HepG2 (cell line): ENCODE results near the gene NUAK2. TPM values are rescaled to one million over a fixed set of nuclear protein-coding genes. Genes with fewer than 3 reads are reported as not detected.

Source experiments
- AKAP8 ChIP-seq: sonication (generic); formaldehyde crosslinking; IDR thresholded peaks from 2 replicates; pipeline ENCODE4 v1.5.1; 2020; ENCODE audit warnings: mild to moderate bottlenecking, missing genetic modification reagents
- BCL6 ChIP-seq: IDR thresholded peaks from 2 replicates; pipeline ENCODE4 v1.6.1; 2016; ENCODE audit warnings: missing genetic modification reagents, missing compliant biosample characterization
- DNMT1 ChIP-seq: sonication (generic); formaldehyde crosslinking; IDR thresholded peaks from 2 replicates; pipeline ENCODE4 v1.5.1; 2020; ENCODE audit warnings: mild to moderate bottlenecking, missing genetic modification reagents
- EED ChIP-seq: sonication (generic); formaldehyde crosslinking; IDR thresholded peaks from 2 replicates; pipeline ENCODE4 v1.5.0; 2020; ENCODE audit warnings: mild to moderate bottlenecking, missing genetic modification reagents
- FOSL2 ChIP-seq: sonication (generic); formaldehyde crosslinking; IDR thresholded peaks from 2 replicates; pipeline ENCODE4 v1.4.0; 2020; ENCODE audit warnings: missing genetic modification reagents
- KDM3A ChIP-seq: IDR thresholded peaks from 2 replicates; pipeline ENCODE4 v1.6.1; 2018; ENCODE audit warnings: low read depth, missing compliant biosample characterization
- MAFF ChIP-seq: IDR thresholded peaks from 2 replicates; pipeline ENCODE4 v1.6.1; 2011; ENCODE audit warnings: low read depth, low read length, improper control_type of control experiment
- REXO4 ChIP-seq: sonication (generic); formaldehyde crosslinking; IDR thresholded peaks from 2 replicates; pipeline ENCODE4 v1.8.0; 2022; ENCODE audit warnings: missing genetic modification reagents, mild to moderate bottlenecking, borderline replicate concordance
- RFX3 ChIP-seq: IDR thresholded peaks from 2 replicates; pipeline ENCODE4 v1.6.1; 2016; ENCODE audit warnings: missing biosample characterization, missing genetic modification reagents
- SIN3B ChIP-seq: fragments of 150-350 bp; IDR thresholded peaks from 2 replicates; pipeline ENCODE4 v1.6.1; 2014; ENCODE audit warnings: low read length
- SPEN ChIP-seq: sonication (generic); formaldehyde crosslinking; IDR thresholded peaks from 2 replicates; pipeline ENCODE4 v1.5.1; 2020; ENCODE audit warnings: low read depth, mild to moderate bottlenecking, missing genetic modification reagents
- U2AF2 ChIP-seq: fragments of 200-400 bp; formaldehyde crosslinking; IDR thresholded peaks from 2 replicates; pipeline ENCODE4 v1.6.1; 2017; ENCODE audit warnings: low read depth, mild to moderate bottlenecking, low read length
- ZIK1 ChIP-seq: sonication (generic); formaldehyde crosslinking; IDR thresholded peaks from 2 replicates; pipeline ENCODE4 v1.5.0; 2020; ENCODE audit warnings: mild to moderate bottlenecking, low read depth, missing genetic modification reagents, borderline replicate concordance
- ZMYM4 ChIP-seq: sonication (generic); formaldehyde crosslinking; IDR thresholded peaks from 2 replicates; pipeline ENCODE4 v1.8.1; 2023; ENCODE audit warnings: mild to moderate bottlenecking, missing genetic modification reagents
- ZNF207 ChIP-seq: fragments of 450-650 bp; IDR thresholded peaks from 2 replicates; pipeline ENCODE4 v1.6.1; 2016; ENCODE audit warnings: antibody characterized with exemption, borderline replicate concordance
- ZNF513 ChIP-seq: sonication (generic); formaldehyde crosslinking; conservative IDR thresholded peaks from 2 replicates; pipeline ENCODE4 v1.5.0; 2020; ENCODE audit warnings: missing genetic modification reagents
- ZNF557 ChIP-seq: sonication (generic); formaldehyde crosslinking; IDR thresholded peaks from 2 replicates; pipeline ENCODE4 v1.4.0; 2020; ENCODE audit warnings: missing genetic modification reagents
- ZNF879 ChIP-seq: sonication (generic); formaldehyde crosslinking; IDR thresholded peaks from 2 replicates; pipeline ENCODE4 v1.8.1; 2023; ENCODE audit warnings: missing genetic modification reagents
- ZSCAN22 ChIP-seq: sonication (generic); formaldehyde crosslinking; IDR thresholded peaks from 2 replicates; pipeline ENCODE4 v1.4.0; 2020; ENCODE audit warnings: mild to moderate bottlenecking, missing genetic modification reagents
- polyA plus RNA-seq, 8 experiments: library from polyadenylated mRNA; depleted of rRNA in 3 of 8; stranded (reverse) in 7 of 8; unstranded in 1 of 8; fragments of >200 nt; fragmentation: Illumina TruSeq in 4 of 8; extraction: Trizol in 4 of 8; gene quantifications; 2 replicates each; pipeline versions ENCODE4 v1.2.1 to v1.2.3, GENCODE V29; 2011 to 2016; ENCODE audit warnings: low read depth in 4 of 8, missing spikeins in 1 of 8, mixed read lengths in 1 of 8; ENCODE audit not compliant: insufficient read depth in 1 of 8
- total RNA-seq, 5 experiments: library from RNA; depleted of rRNA; stranded (reverse); fragments of >200 nt; fragmentation: Illumina TruSeq; extraction: Trizol; gene quantifications; 2 replicates each; pipeline ENCODE4 v1.2.3, GENCODE V29; 2016; ENCODE audit warnings: low read depth in 1 of 5
- TF ChIP-seq, protein P1 (sequence below): sonication (generic); formaldehyde crosslinking; IDR thresholded peaks from 2 replicates; pipeline ENCODE4 v1.8.1; 2023; ENCODE audit warnings: missing genetic modification reagents, mild to moderate bottlenecking, borderline replicate concordance
- TF ChIP-seq, protein P2 (sequence below): sonication (generic); formaldehyde crosslinking; IDR thresholded peaks from 2 replicates; pipeline ENCODE4 v1.5.0; 2020; ENCODE audit warnings: mild to moderate bottlenecking, missing genetic modification reagents, borderline replicate concordance
- TF ChIP-seq, protein P3 (sequence below): sonication (generic); formaldehyde crosslinking; IDR thresholded peaks from 2 replicates; pipeline ENCODE4 v1.4.0; 2020; ENCODE audit warnings: missing genetic modification reagents, borderline replicate concordance

Gene NUAK2
- total and polyA plus RNA-seq, 2 of the 13 experiments (the other 11 are each of a cell fraction or from before 2014, with no cell fraction given), result 0.75 to 1.1 TPM

DNA sequence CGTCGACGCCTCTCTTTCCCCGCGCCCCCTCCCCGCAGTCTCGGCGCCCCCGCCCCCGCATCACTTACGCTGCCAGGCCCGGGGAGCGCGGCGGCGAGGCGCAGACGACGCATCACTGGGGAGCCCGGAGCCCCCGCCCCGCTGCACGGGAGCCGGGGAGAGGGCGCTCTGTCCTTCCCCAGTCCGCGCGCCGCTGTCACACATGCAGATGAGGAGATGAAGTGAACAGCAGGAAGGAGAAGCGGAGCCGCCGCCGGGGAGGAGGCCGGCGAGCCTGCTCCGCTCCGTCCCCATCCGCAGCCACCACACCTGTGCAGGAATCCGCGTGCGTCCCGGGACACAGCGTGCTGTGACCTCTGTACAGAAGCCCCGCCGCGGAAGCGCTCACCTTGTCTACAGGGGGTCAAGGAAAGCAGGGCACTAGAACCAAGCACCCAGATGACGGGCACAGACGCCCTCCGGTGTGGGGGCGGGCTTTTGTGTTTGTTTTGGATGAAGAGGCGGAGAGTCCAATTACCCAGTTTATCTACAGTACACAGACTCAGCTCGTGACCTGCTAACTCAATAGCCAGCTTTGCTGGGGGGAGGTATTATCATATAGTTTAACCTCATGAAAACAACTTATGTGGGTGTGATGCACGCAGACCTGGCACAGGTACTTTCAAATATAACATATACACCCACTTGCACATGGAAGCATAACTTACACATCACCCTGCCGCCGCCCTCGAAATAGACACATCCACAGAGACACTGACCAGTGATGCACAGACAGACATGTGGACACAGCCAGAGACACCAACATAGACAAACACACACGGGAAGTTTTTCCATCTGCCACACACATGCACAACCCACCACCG, 22.8 kb upstream of the NUAK2 start (continued):
- TF ChIP-seq, protein P1, sequence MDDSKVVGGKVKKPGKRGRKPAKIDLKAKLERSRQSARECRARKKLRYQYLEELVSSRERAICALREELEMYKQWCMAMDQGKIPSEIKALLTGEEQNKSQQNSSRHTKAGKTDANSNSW (CRISPR knock-in tag), result no peak
- no peak for TF ChIP-seq KDM3A (CRISPR knock-in tag)
- no peak for TF ChIP-seq ZIK1 (CRISPR knock-in tag)
- TF ChIP-seq ZNF557 (CRISPR knock-in tag), result no peak
- TF ChIP-seq EED (CRISPR knock-in tag), result no peak
- peak; percentile 53 for TF ChIP-seq BCL6 (CRISPR knock-in tag)
- no peak for TF ChIP-seq RFX3 (CRISPR knock-in tag)
- no peak for TF ChIP-seq ZMYM4 (CRISPR knock-in tag)
- TF ChIP-seq, protein P2, sequence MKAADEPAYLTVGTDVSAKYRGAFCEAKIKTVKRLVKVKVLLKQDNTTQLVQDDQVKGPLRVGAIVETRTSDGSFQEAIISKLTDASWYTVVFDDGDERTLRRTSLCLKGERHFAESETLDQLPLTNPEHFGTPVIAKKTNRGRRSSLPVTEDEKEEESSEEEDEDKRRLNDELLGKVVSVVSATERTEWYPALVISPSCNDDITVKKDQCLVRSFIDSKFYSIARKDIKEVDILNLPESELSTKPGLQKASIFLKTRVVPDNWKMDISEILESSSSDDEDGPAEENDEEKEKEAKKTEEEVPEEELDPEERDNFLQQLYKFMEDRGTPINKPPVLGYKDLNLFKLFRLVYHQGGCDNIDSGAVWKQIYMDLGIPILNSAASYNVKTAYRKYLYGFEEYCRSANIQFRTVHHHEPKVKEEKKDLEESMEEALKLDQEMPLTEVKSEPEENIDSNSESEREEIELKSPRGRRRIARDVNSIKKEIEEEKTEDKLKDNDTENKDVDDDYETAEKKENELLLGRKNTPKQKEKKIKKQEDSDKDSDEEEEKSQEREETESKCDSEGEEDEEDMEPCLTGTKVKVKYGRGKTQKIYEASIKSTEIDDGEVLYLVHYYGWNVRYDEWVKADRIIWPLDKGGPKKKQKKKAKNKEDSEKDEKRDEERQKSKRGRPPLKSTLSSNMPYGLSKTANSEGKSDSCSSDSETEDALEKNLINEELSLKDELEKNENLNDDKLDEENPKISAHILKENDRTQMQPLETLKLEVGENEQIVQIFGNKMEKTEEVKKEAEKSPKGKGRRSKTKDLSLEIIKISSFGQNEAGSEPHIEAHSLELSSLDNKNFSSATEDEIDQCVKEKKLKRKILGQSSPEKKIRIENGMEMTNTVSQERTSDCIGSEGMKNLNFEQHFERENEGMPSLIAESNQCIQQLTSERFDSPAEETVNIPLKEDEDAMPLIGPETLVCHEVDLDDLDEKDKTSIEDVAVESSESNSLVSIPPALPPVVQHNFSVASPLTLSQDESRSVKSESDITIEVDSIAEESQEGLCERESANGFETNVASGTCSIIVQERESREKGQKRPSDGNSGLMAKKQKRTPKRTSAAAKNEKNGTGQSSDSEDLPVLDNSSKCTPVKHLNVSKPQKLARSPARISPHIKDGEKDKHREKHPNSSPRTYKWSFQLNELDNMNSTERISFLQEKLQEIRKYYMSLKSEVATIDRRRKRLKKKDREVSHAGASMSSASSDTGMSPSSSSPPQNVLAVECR (CRISPR knock-in tag), result no peak
- no peak for TF ChIP-seq SIN3B
- TF ChIP-seq, protein P3, sequence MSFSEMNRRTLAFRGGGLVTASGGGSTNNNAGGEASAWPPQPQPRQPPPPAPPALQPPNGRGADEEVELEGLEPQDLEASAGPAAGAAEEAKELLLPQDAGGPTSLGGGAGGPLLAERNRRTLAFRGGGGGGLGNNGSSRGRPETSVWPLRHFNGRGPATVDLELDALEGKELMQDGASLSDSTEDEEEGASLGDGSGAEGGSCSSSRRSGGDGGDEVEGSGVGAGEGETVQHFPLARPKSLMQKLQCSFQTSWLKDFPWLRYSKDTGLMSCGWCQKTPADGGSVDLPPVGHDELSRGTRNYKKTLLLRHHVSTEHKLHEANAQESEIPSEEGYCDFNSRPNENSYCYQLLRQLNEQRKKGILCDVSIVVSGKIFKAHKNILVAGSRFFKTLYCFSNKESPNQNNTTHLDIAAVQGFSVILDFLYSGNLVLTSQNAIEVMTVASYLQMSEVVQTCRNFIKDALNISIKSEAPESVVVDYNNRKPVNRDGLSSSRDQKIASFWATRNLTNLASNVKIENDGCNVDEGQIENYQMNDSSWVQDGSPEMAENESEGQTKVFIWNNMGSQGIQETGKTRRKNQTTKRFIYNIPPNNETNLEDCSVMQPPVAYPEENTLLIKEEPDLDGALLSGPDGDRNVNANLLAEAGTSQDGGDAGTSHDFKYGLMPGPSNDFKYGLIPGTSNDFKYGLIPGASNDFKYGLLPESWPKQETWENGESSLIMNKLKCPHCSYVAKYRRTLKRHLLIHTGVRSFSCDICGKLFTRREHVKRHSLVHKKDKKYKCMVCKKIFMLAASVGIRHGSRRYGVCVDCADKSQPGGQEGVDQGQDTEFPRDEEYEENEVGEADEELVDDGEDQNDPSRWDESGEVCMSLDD (CRISPR knock-in tag), result no peak
- TF ChIP-seq DNMT1 (CRISPR knock-in tag), result no peak
- TF ChIP-seq FOSL2 (CRISPR knock-in tag), result 0 out of 2 replicates have a peak, but pooled peaks have one; percentile 22
- TF ChIP-seq ZNF879 (CRISPR knock-in tag), result no peak
- TF ChIP-seq AKAP8, result no peak
- no peak for TF ChIP-seq SPEN (CRISPR knock-in tag)
- TF ChIP-seq ZNF207, result no peak
- TF ChIP-seq REXO4 (CRISPR knock-in tag), result no peak
- no peak for TF ChIP-seq ZNF513 (CRISPR knock-in tag)
- TF ChIP-seq ZSCAN22, result no peak
- no peak for TF ChIP-seq MAFF
- no peak for TF ChIP-seq U2AF2
